ENCODE measurements around the gene RPL36. TPM values are rescaled to one million over a fixed set of nuclear protein-coding genes. Genes with fewer than 3 reads are reported as not detected.

Gene RPL36
- total and polyA plus RNA-seq, 9 of the 15 experiments (the other 6 are each of a cell fraction or from before 2014, with no cell fraction given) = 350 to 3,412 (median 1,507) TPM

DNA sequence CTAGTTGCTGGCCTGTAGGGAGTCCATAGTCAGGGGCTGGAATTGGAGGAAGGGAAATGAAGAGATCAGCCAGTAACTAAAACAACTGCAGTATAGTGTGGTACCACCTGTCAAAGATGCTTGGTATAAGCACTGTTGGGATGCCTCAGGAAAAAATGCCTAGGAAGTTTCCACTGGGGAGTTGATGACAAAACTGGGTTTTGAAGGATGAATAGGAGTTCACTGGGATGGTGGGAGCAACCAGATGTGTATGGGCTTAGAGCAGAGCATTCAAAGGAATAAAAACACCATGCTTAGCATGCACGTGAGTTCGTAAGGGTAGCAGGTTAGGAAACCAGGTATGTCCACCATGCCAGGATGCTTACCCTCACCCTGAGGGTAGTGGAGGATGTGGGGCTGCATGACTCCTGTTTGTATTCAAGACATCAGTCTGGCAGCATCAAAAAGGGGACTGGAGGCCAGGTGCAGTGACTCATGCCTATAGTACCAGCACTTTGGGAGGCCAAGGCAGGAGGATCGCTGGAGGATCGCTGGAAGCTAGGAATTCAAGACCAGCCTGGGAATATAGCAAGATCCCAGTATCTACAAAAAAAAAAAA lies 37.5 kb downstream of the RPL36 start:
- WGBS (ENCODE audit: insufficient coverage, low coverage, missing lambda C conversion rate) = 6% methylated on average over 4 of the region's 4 CpGs
- ChIA-PET POLR2A (interaction anchor here (0.6 to 0.8 kb wide), 2 partner anchors 9 to 46 kb away, joined by 3 read pairs; no protein-coding TSS in a partner anchor), CTCF (ENCODE audit: low intra/inter-chr PET ratio) (no interaction called here)
- DNase-seq (ENCODE audit: extremely low read depth in 1 of 4, low spot score in 3 of 4) (no peak), FAIRE-seq (no peak), ATAC-seq (no peak)
- Histone ChIP-seq H3K36me3 (ENCODE audit: control insufficient read depth, insufficient read depth, low read length) (no peaks in the 10 kb centered on the region), H3K27ac (ENCODE audit: extremely low read depth, low read depth, low read length) (no peak overlapping the region), H3K4me2 (ENCODE audit: insufficient read depth, low read length) (no peak overlapping the region), H3K9me3 (replicated peaks; ENCODE audit: control insufficient read depth, insufficient read depth, low read depth, low read length) (no peaks in the 10 kb centered on the region; the same call in 1 of the 2 replicates), H3K4me3 (no peak overlapping the region), H2AFZ (ENCODE audit: low read depth, low read length) (no peak overlapping the region), H3K79me2 (ENCODE audit: control insufficient read depth, insufficient read depth, low read length) (no peaks in the 10 kb centered on the region), H4K20me1 (replicated peaks; ENCODE audit: control insufficient read depth, insufficient read depth, low read length) (no peaks in the 10 kb centered on the region), H3K27me3 (ENCODE audit: control insufficient read depth in 2 of 2, insufficient read depth in 2 of 2, low read length in 2 of 2) (peaks cover 0 to 5% of the 10 kb centered on the region in 2 experiments; a peak in 1 of 5 replicates), H3K9ac (ENCODE audit: insufficient read depth in 1 of 2, low read depth in 2 of 2, low read length in 2 of 2) (no peak overlapping the region), H3K4me1 (replicated peaks in 1 of 2; ENCODE audit: control insufficient read depth in 2 of 2, insufficient read depth in 2 of 2, low read length in 2 of 2) (no peaks in the 10 kb centered on the region), H3K9me1 (ENCODE audit: control insufficient read depth, insufficient read depth, low read length) (no peaks in the 10 kb centered on the region)
- in situ Hi-C loops (cut with MboI) = no loop called here
- intact Hi-C loops (cut with micrococcal nuclease) = no loop called here
- no peak for TF ChIP-seq ZNF146 (CRISPR knock-in tag; IDR thresholded peaks at IDR 0.05; ENCODE audit: unreplicated experiment)
- TF ChIP-seq, protein P1, sequence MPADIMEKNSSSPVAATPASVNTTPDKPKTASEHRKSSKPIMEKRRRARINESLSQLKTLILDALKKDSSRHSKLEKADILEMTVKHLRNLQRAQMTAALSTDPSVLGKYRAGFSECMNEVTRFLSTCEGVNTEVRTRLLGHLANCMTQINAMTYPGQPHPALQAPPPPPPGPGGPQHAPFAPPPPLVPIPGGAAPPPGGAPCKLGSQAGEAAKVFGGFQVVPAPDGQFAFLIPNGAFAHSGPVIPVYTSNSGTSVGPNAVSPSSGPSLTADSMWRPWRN (IDR thresholded peaks at IDR 0.05; ENCODE audit: low read depth) = no peak
- TF ChIP-seq DMBX1 (CRISPR knock-in tag; IDR thresholded peaks at IDR 0.05; ENCODE audit: borderline replicate concordance) = no peak
- TF ChIP-seq THRAP3 (IDR thresholded peaks at IDR 0.05; ENCODE audit: borderline replicate concordance) = no peak
- no peak for TF ChIP-seq ZNF444 (CRISPR knock-in tag; IDR thresholded peaks at IDR 0.05)
- no TSS peak for BruUV-seq (replicated peaks)

All from K562 (cell line).